ENCODE measurements around the gene DENND5A.

Gene DENND5A

GRCh38 chr11:9094420-9094819 lies 170.7 kb downstream of the DENND5A start:
- no peak for DNase-seq

DNA sequence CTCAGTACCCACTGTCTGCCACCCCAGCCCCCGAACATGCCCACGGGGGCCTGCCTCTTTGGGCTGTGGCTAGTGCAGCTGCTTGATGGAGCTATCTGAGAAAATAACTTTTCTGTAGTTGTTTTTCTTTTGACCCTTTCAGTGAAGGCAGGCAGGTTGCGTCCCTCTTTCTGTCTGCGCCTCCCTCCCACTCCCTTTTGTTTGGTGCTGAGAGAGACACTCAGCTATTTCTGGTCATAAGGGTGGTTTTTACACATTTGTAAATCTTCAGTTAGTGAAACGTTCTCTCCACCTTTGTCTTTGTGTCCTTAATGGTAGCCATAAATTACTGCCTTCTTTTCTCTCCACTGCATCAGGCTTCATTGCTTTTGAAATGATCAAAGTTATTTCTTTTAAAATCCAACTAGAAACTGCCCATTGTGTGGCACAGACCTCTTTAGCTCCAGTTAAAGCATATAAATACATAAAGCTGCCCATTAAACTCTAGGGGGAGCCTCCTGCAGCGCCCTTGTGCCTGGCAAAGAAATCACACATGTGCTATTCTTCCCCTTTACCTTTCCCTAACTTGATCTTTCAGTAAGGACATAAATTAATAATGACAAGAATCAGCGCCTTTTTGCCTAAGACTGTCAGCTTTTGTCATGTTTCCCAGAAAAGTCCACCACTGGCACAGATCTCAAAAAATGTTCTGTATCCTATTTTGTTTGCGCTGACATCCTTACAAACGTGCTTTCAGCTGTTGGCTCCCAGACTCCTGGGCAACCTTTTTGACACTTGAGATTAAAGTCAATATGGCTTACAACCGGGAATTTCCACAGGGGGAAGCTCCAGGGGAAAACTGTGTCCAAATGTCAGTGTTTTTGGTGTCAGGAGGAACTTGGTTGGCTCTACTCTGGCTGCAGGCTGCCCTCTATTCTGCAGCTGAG lies 172.0 kb downstream of the DENND5A start:
- DNase-seq: peak; percentile 18 to 51

DNA sequence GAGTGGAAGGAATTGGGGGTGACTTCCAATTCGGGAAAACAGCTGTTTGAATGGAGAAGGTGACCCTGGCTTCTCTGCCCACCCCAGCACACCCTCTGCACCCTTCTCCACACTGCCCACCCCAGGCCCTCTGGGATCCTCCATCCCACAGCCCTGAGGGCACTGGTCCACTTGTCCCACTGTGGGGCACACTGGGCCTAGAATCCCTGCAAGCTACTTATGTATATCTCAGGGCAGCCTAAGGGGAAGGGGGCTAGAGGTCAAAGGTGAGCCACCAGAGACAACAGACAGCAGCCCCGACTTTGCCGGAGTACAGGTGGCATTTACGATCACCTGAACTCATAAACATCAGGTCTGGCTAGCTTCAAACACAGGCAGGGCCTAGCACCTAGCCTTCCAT lies 173.1 kb downstream of the DENND5A start:
- DNase-seq: no peak

DNA sequence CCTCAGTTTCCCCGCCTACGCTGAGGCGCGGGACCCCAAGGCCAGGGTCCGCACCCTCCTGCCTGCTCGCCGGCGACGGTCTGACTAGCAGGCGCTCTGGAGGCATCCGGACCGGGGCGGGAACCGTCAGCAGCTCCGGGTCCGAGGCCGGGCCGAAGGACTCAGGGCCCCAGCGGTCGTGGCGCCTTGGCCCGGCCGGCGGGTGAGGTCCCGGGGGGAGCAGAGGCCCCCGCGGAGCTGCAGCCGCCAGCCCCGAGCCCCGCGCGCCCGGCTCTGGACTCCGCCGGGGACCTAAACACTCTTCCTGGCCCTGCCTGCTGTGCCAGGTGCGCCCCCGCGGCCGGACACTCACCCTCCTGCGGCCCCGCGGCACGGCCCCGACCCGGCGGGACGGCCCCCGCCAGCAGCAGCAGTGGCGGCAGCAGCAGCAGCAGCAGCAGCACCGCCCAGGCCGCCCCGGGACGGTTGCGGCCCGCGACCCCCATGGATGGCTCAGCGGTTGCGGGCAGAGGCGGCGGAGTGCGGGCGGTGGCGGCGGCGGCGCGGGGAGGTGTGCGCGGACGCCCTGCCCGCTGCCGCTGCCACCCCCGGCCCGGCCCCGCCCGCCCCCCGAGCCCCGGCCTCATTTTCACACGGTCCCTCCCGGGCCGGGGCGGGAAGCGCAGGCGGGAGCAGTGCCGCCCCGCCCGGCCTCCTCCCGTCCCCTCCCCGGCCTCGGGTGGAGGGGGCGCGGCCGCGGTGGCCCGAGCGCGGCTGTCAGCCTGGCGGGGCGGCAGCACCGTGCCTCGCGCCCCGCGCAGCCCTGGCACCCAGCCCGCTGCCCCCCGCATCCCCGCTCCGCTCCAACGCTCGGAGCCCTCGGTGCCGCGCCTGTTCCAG lies 173.9 kb downstream of the DENND5A start, which contains the start of gene SCUBE2:
Gene SCUBE2 (minus strand): TSS at position 556 of the 879 bp plus-strand sequence. CDS start 71 bp downstream, at position 485.
- DNase-seq: no peak

- DNase-seq: no peak
Observed at GRCh38 chr11:9090488-9091043, 174.6 kb downstream of the DENND5A start.

DNA sequence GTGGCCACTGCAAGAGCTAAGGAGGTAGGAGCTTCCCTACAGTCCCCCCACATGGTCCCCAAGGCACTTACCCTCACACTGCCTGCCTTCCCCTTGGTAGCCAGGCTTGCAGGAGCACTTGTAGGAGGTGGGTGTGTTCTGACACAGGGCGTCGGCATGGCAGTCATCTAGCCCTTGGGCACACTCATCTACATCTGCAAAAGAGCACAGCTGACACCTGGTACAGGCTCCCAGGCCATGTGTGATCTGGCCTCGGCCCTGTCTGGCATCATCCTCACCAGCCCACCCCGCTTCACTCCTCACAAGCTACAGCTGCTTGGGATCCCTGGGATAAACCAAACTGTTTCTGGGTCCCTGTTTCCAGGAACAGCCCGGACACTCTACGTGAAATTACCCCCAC lies 175.5 kb downstream of the DENND5A start:
- DNase-seq: no peak

DNA sequence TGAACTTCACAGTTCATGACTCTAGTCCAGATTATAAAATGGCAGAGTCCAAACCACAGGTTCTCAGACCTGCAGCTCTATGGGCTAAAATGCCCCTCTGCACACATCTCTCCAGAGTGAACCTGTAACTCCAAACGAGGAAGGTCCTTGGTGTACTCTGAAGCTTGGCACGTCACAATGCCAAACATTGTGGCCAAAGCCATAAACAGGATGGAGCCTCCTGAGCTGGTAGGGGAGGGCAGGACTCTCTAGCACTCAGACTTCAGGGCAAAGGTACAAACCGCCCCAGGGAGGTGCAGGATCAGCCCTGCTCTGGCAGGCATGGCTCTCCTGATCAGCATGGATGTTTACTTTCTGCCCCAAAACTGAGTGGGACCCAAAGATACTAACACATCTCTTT lies 176.1 kb downstream of the DENND5A start:
- DNase-seq: no peak
